Uterus (tissue), 2 donors: Measurements from ENCODE around the gene IYD.

ENCODE experiments used
- CTCF ChIP-seq, 4 experiments: fragments of 200-600 bp in 2 of 4; fragments of 450-650 bp in 2 of 4; sonication (generic) in 2 of 4; IDR thresholded peaks; one replicate each; pipeline ENCODE4 v1.5.1; 2016 to 2019; ENCODE audit warnings: antibody characterized with exemption in 4 of 4, mild to moderate bottlenecking in 2 of 4, moderate library complexity in 1 of 4
- POLR2A ChIP-seq, 2 donors: fragments of 450-650 bp; IDR thresholded peaks; one replicate each; pipeline ENCODE4 v1.6.1; 2016; ENCODE audit warnings: antibody characterized with exemption in 2 of 2, mild to moderate bottlenecking in 1 of 2, moderate library complexity in 1 of 2

DNA sequence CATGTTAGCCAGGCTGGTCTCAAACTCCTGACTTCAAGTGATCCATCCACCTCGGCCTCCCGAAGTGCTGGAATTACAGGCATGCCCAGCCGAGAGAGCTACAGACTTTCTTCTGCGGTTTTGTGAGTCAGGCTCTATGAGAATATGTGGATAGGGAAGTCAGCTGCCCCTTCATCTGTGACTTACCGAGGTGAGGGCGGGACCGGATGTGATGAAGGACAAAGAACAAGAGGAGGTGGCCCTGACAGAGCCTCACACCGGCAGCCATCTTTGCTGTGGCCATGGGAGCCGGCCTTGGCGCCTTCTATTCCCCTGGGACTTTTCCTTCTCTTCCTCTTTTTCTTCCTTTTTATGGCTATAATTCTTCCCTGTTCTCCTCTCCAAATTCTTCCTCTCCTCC is 67.0 kb downstream of the IYD start:
- TF ChIP-seq POLR2A (IDR thresholded peaks at IDR 0.05) (no peak), CTCF (IDR thresholded peaks at IDR 0.05) (no peak)
